ENCODE results near the gene PGA4.
"Not testable (repeated sequence)": the region's sequence is repeated elsewhere in the genome, so short reads cannot be mapped to it uniquely, and the experiment has no call there.

GRCh38 chr11:61231033-61231432, 8.9 kb downstream of the PGA4 start:
- TF ChIP-seq POLR2A (IDR thresholded peaks at IDR 0.05; ENCODE audit: low read length); GATA1 (IDR thresholded peaks at IDR 0.05; ENCODE audit: low read depth, low read length): not testable (repeated sequence)

Data from erythroblast (primary cell).